Measurements from ENCODE around the gene DESI2.
"Not testable (repeated sequence)": the region's sequence is repeated elsewhere in the genome, so short reads cannot be mapped to it uniquely, and the experiment has no call there.

Gene DESI2

DNA sequence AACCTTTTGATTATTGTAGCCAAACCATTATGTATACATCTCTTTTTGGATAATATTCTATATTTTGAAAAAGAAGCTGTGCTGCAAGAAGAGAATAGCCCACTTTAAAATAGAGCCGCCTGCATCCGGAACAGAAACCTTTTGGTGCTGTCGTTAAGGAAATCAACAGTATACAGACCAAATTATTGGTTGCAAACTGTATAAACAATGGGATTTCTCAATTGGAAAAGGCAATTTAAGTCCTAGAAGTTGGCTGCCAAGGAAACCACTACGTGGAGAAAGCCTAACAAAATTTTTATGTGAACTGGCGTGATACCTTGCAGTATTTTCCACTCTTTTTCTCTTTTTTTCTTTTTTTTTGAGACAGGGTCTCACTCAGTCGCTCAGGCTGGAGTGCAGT lies 25.8 kb downstream of the DESI2 start:
- no peak overlapping the region for H3K4me3 ChIP-seq (ENCODE audit: low read depth, low read length)
- no peaks in the 10 kb centered on the region for H3K4me1 ChIP-seq
- no peak for DNase-seq
- no peaks in the 10 kb centered on the region for H3K27me3 ChIP-seq
- H3K36me3 ChIP-seq, result no peaks in the 10 kb centered on the region
- no peak for TF ChIP-seq CTCF (IDR thresholded peaks at IDR 0.05; ENCODE audit: low read depth, low read length)
- no peaks in the 10 kb centered on the region for H3K9me3 ChIP-seq

- Histone ChIP-seq H3K4me3 (ENCODE audit: low read depth, low read length) (no peak overlapping the region), H3K9me3 (no peaks in the 10 kb centered on the region), H3K36me3 (no peaks in the 10 kb centered on the region), H3K27me3 (no peaks in the 10 kb centered on the region), H3K4me1 (peaks cover 3% of the 10 kb centered on the region)
- TF ChIP-seq CTCF (IDR thresholded peaks at IDR 0.05; ENCODE audit: low read depth, low read length), result no peak
- no peak for DNase-seq
Observed at GRCh38 chr1:244680667-244681066, 27.7 kb downstream of the DESI2 start.

DNA sequence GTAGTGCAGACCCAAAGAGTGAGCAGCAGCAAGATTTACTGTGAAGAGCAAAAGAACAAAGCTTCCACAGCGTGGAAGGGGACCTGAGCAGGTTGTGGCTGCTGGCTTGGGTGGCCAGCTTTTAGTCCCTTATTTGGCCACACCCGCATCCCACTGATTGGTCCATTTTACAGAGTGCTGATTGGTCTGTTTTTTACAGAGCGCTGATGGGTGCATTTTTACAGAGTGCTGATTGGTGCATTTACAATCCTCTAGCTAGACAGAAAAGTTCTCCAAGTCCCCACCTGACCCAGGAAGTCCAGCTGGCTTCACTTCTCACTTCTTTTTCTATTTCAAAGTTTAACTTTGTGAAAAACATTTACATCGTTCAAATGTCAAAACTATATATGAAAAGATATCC lies 29.2 kb downstream of the DESI2 start:
- H3K4me1 ChIP-seq; H3K4me3 ChIP-seq (ENCODE audit: low read depth, low read length); H3K9me3 ChIP-seq; H3K36me3 ChIP-seq; DNase-seq; H3K27me3 ChIP-seq: not testable (repeated sequence)

DNA sequence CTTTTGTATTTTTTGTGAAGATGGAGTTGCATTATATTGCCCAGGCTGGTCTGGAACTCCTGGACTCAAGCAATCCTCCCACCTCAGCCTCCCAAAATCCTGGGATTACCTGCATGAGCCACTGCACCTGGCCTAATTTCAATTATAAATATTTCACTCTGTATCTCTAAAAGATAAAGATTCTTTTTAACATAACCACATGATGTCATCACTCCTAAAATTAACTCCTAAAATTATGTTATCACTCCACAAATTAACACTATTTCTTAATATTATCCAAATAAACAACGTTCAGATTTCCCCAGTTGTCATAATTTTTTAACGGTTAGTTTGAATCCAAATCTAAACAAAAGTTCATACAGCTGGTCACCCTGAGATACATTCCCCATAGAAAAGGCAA lies 43.0 kb downstream of the DESI2 start:
- no peak for DNase-seq
- TF ChIP-seq CTCF (IDR thresholded peaks at IDR 0.05; ENCODE audit: low read depth, low read length), result no peak
- Histone ChIP-seq H3K4me3 (ENCODE audit: low read depth, low read length) (no peak overlapping the region), H3K27me3 (no peaks in the 10 kb centered on the region), H3K36me3 (peaks cover 21% of the 10 kb centered on the region), H3K4me1 (no peaks in the 10 kb centered on the region), H3K9me3 (no peaks in the 10 kb centered on the region)

- H3K36me3 ChIP-seq, result peaks cover 6% of the 10 kb centered on the region
- TF ChIP-seq CTCF (IDR thresholded peaks at IDR 0.05; ENCODE audit: low read depth, low read length), result no peak
- no peak for DNase-seq
Observed at GRCh38 chr1:244699741-244700140, 46.8 kb downstream of the DESI2 start.

GRCh38 chr1:244700808-244701207 lies 47.9 kb downstream of the DESI2 start:
- no peak overlapping the region for H3K4me3 ChIP-seq (ENCODE audit: low read depth, low read length)
- H3K9me3 ChIP-seq, result no peaks in the 10 kb centered on the region
- TF ChIP-seq CTCF (IDR thresholded peaks at IDR 0.05; ENCODE audit: low read depth, low read length), result no peak
- DNase-seq, result no peak
- H3K4me1 ChIP-seq, result no peaks in the 10 kb centered on the region
- no peaks in the 10 kb centered on the region; the same call in 1 of the 2 replicates for H3K36me3 ChIP-seq
- no peaks in the 10 kb centered on the region for H3K27me3 ChIP-seq

More at GRCh38 chr1:244699741-244700140, 46.8 kb downstream of the DESI2 start:
- no peaks in the 10 kb centered on the region for H3K27me3 ChIP-seq
- H3K9me3 ChIP-seq, result no peaks in the 10 kb centered on the region
- H3K4me1 ChIP-seq, result no peaks in the 10 kb centered on the region
- no peak overlapping the region for H3K4me3 ChIP-seq (ENCODE audit: low read depth, low read length)

DNA sequence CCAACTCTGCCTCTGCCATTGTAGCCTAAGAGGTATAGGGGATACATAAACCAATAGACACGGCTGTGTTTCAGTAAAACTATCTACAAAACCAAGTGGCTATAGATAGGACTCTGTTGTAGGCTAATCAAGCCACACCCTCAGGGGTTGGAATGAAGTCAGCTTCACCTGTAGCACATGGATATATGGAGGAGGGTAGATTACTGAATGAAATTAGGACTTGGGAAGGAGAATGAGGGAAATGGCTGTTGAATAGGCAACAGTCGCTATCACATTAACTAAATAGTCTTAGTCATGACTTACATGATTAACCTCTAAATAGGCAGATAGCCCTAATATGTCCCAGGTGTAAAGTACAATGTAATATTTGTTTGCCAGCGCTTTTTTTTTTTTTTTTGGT lies 49.7 kb downstream of the DESI2 start:
- peaks cover 5% of the 10 kb centered on the region for H3K36me3 ChIP-seq
- no peak for DNase-seq
- H3K9me3 ChIP-seq, result no peaks in the 10 kb centered on the region
- TF ChIP-seq CTCF (IDR thresholded peaks at IDR 0.05; ENCODE audit: low read depth, low read length), result no peak
- no peaks in the 10 kb centered on the region for H3K27me3 ChIP-seq
- H3K4me1 ChIP-seq, result peaks cover 10% of the 10 kb centered on the region
- H3K4me3 ChIP-seq (ENCODE audit: low read depth, low read length), result no peak overlapping the region
